MCF 10A (cell line): ENCODE measurements around the gene RPL32. TPM values are rescaled to one million over a fixed set of nuclear protein-coding genes. Genes with fewer than 3 reads are reported as not detected.
A peak's percentile ranks its signal among the peaks of the same experiment; 100 is the strongest.

Experiments used
- BruUV-seq: library from RNA; stranded (reverse); fragments of 400-500 nt; replicated peaks from 2 replicates; lab custom pipeline; 2021; lab: Mats Ljungman, UMichigan
- CTCF ChIA-PET: fragments of 300-600 bp; sonication (Branson Sonifier 250); formaldehyde crosslinking; extraction: SDS; loops from one replicate; lab custom pipeline; 2021; ENCODE audit warnings: antibody characterized with exemption, inconsistent platforms; lab: Yijun Ruan, JAX
- POLR2A ChIA-PET: fragments of 300-600, 350-650 bp; sonication (Branson Sonifier 250); formaldehyde crosslinking; extraction: SDS; loops from one replicate; lab custom pipeline; 2020; ENCODE audit warnings: antibody characterized with exemption, inconsistent platforms; lab: Yijun Ruan, JAX
- DNase-seq: peaks from one replicate; pipeline ENCODE4 v3.0.0-alpha.2; 2018; ENCODE audit not compliant: unreplicated experiment
- H3K27ac Mint-ChIP-seq: one replicate; pipeline ENCODE4 v1.8.0; 2022; ENCODE audit warnings: mild to moderate bottlenecking, low read depth, mixed read lengths; ENCODE audit not compliant: unreplicated experiment
- H3K27me3 Mint-ChIP-seq: one replicate; pipeline ENCODE4 v1.8.0; 2022; ENCODE audit warnings: mixed read lengths; ENCODE audit not compliant: insufficient read depth, unreplicated experiment
- H3K36me3 Mint-ChIP-seq: one replicate; pipeline ENCODE4 v1.8.0; 2022; ENCODE audit warnings: mild to moderate bottlenecking, moderate library complexity, mixed read lengths; ENCODE audit not compliant: insufficient read depth, unreplicated experiment
- H3K4me1 Mint-ChIP-seq: one replicate; pipeline ENCODE4 v1.8.0; 2022; ENCODE audit warnings: mixed read lengths; ENCODE audit not compliant: insufficient read depth, unreplicated experiment
- H3K4me3 Mint-ChIP-seq: one replicate; pipeline ENCODE4 v1.8.0; 2022; ENCODE audit warnings: mild to moderate bottlenecking, moderate library complexity, mixed read lengths; ENCODE audit not compliant: unreplicated experiment
- H3K9me3 Mint-ChIP-seq: one replicate; pipeline ENCODE4 v1.8.0; 2022; ENCODE audit warnings: mixed read lengths; ENCODE audit not compliant: unreplicated experiment
- CTCF ChIP-seq: fragments of 200-600 bp; IDR thresholded peaks from one replicate; pipeline ENCODE4 v1.8.0; 2022; ENCODE audit warnings: antibody characterized with exemption, mild to moderate bottlenecking; ENCODE audit not compliant: unreplicated experiment
- intact Hi-C: fragments of 100-400 bp; cut with micrococcal nuclease; formaldehyde crosslinking; loops from 2 replicates; pipeline ENCODE4 v1.14.1; 2022
- total RNA-seq: library from RNA; stranded (reverse); gene quantifications from 2 replicates; pipeline ENCODE4 v1.2.3, GENCODE V29; 2022

RPL32 gene
- total RNA-seq, 1 experiment from 2014 or later = 2,288 TPM

DNA sequence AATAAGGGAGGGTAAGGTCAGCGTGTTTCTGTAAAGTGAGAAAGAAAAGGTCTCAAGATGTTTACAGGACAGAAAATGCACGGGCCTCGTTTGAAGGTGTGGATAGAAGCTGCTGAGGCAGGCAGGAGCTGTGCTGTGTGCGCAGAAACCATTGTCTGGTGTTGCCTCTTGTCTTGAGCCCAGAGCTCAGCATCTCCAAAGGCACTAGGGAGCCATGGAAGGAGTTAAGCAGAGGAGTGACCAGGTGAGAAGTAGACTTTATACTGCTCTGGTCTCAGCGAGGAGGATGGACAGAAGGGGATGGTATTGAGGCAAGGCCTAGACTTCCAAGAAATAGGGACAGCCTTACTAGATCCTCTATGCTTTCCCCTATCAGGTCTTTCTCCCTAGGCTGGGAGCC is 31.9 kb downstream of the RPL32 start:
- Mint-ChIP-seq H3K4me3 (peak overlapping the region; percentile 22), H3K27ac (no peak overlapping the region), H3K9me3 (no peaks in the 10 kb centered on the region), H3K27me3 (no peaks in the 10 kb centered on the region), H3K36me3 (peaks cover 5% of the 10 kb centered on the region), H3K4me1 (no peaks in the 10 kb centered on the region)
- ChIA-PET CTCF (interaction anchor here (0.6 to 4.5 kb wide), 7 partner anchors 10 to 101 kb away, joined by 3 to 22 read pairs (median 4); no protein-coding TSS in a partner anchor), POLR2A (no interaction called here)
- no peak for DNase-seq
- no TSS peak for BruUV-seq
- intact Hi-C loops = no loop called here
- no peak for TF ChIP-seq CTCF

GRCh38 chr3:12809001-12809400 is 32.4 kb downstream of the RPL32 start:
- Mint-ChIP-seq H3K4me3 (peak overlapping the region; percentile 22), H3K27me3 (no peaks in the 10 kb centered on the region), H3K9me3 (no peaks in the 10 kb centered on the region), H3K4me1 (no peaks in the 10 kb centered on the region), H3K36me3 (peaks cover 5% of the 10 kb centered on the region), H3K27ac (peak overlapping the region; percentile 76)
- CTCF ChIA-PET = interaction anchor here (0.6 to 4.5 kb wide), 5 partner anchors 30 to 178 kb away, joined by 3 to 22 read pairs (median 3); no protein-coding TSS in a partner anchor
- intact Hi-C loops = no loop called here
- no peak for TF ChIP-seq CTCF
- DNase-seq = no peak
- no TSS peak for BruUV-seq
- POLR2A ChIA-PET = no interaction called here

DNA sequence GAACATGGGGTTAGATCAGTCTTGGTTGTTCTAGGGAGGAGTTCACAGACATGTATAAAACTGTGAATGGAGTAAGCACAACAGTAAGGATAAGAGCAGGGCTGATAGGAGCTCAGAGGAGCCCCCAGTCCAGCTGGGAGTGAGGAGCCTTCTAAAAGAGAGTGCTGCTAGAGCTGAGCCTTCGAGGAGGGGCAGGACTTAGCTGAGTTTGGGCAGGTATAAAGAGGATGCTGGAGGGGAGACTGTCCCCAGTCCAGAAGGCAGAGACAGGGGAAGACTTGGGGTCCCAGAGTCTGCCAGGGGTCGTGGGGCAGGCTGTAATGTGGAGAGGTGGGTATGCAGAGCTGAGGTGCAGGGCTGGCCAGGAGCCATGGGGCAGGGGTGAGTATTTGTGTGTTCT is 32.8 kb downstream of the RPL32 start:
- CTCF ChIA-PET = interaction anchor here (0.6 to 4.5 kb wide), 4 partner anchors 9 to 178 kb away, joined by 3 to 22 read pairs (median 4); no protein-coding TSS in a partner anchor

More for the DNA sequence above, 32.8 kb downstream of the RPL32 start:
- Mint-ChIP-seq H3K4me1 (no peaks in the 10 kb centered on the region), H3K27ac (peak overlapping the region; percentile 76), H3K36me3 (peaks cover 5% of the 10 kb centered on the region), H3K4me3 (no peak overlapping the region), H3K27me3 (no peaks in the 10 kb centered on the region), H3K9me3 (no peaks in the 10 kb centered on the region)
- no peak for TF ChIP-seq CTCF
- intact Hi-C loops = no loop called here
- POLR2A ChIA-PET = interaction anchor here (0.6 kb wide), 1 partner anchor 55 kb away, joined by 4 read pairs; no protein-coding TSS in a partner anchor
- BruUV-seq = no TSS peak
- no peak for DNase-seq
